ENCODE measurements around the gene LRPAP1.

The LRPAP1 gene

DNA sequence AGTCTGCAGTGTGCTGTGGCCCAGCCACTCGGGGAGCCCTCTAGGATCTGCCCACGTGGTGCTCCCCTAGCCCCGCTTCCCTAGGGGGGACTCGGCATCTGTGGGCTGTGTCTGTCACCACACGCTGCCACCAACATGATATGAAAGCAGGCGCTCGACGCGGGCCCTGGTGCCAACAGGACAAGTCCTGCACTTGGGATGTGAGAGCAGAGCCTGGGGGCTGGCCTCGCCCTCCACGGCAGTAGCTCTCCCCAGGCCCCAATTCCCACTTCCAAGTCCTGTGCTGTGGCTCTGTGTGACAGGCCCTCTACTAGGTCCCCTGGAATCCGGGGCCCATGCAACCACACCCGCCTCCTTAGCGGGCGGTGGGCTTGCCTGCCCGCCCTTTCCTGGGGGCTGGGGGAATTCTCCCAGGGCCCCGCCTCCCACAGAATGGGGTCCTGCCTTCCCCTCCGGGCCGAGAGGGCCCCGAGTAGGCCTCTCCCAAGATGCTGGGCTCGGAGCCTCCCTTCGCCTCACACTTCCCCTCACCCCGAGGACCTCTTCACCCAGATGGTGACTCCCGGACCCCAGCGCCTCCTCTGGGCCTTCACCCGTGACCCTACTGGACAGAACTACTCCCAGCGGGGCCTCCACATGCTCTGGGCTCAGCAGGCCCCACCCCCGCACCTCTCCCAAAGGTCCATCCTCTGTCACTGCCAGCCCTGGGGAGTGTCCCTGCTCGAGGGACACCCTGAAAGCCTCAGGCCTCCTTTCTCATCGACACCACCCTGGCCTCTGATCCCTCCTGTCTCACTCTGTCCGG, 11.2 kb downstream of the LRPAP1 start:
- Histone ChIP-seq H3K4ac (ENCODE audit: low read depth in 1 of 2, low read length in 2 of 2) (no peak overlapping the region), H3K27ac (ENCODE audit: low read length, poor library complexity, severe bottlenecking) (no peak overlapping the region), H3K18ac (ENCODE audit: low read depth in 1 of 2, low read length in 2 of 2) (no peak overlapping the region), H3K4me1 (ENCODE audit: control insufficient read depth, insufficient read depth, low read depth, low read length) (no peaks in the 10 kb centered on the region), H2AK5ac (ENCODE audit: low read length, severe bottlenecking) (no peak overlapping the region), H2BK15ac (ENCODE audit: low read depth, poor library complexity, severe bottlenecking) (no peak overlapping the region), H2BK12ac (ENCODE audit: low read length in 2 of 2) (no peak overlapping the region), H3K23ac (ENCODE audit: low read length in 2 of 2) (no peak overlapping the region), H3K79me1 (replicated peaks; ENCODE audit: low read length, poor library complexity, severe bottlenecking) (peaks cover 45% of the 10 kb centered on the region), H3K9ac (ENCODE audit: low read length) (no peak overlapping the region), H3K14ac (ENCODE audit: low read length in 2 of 2) (no peak overlapping the region), H3K9me3 (ENCODE audit: control insufficient read depth, low read length) (no peaks in the 10 kb centered on the region), H3K27me3 (ENCODE audit: control insufficient read depth in 1 of 2, insufficient read depth in 1 of 2, low read length in 2 of 2) (no peaks in the 10 kb centered on the region), H3K36me3 (ENCODE audit: control insufficient read depth in 1 of 2, insufficient read depth in 2 of 2, low read depth in 1 of 2, low read length in 2 of 2) (peaks cover 74 to 98% of the 10 kb centered on the region in 2 experiments), H3K4me2 (ENCODE audit: low read length, poor library complexity, severe bottlenecking) (no peak overlapping the region), H4K8ac (ENCODE audit: low read length) (no peak overlapping the region), H4K91ac (ENCODE audit: low read length) (no peak overlapping the region), H2AFZ (ENCODE audit: low read depth, low read length) (no peak overlapping the region), H2BK5ac (ENCODE audit: low read depth, low read length, poor library complexity, severe bottlenecking) (no peak overlapping the region), H3K4me3 (ENCODE audit: insufficient read depth in 1 of 2, low read depth in 1 of 2, low read length in 2 of 2) (no peak overlapping the region), H2BK120ac (ENCODE audit: low read depth, low read length) (no peak overlapping the region)
- 97% methylated on average over 31 of the region's 31 CpGs for WGBS
- no peak for DNase-seq

DNA sequence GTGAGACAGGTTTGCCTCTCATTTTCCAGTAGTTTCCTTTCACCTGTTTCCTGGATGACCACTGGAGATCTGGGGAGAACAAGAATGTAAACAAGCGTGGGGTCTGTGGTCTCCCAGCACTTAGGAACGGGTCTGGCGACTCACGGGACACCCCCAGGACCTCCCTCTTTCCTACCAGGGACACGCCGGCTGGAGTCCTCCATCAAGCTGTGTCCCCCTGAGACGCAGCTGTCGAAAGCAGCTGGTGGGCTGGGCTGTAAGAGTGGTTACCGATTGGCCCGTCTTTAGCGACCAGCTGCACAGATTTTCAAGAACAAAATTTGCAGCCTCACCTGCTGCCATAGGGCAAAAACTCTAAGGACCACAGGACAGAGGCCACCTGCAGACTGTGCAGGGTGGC, 11.9 kb downstream of the LRPAP1 start:
- Histone ChIP-seq H2AFZ (ENCODE audit: low read depth, low read length) (no peak overlapping the region), H2BK5ac (ENCODE audit: low read depth, low read length, poor library complexity, severe bottlenecking) (no peak overlapping the region), H4K91ac (ENCODE audit: low read length) (no peak overlapping the region), H3K4me3 (ENCODE audit: insufficient read depth in 1 of 2, low read depth in 1 of 2, low read length in 2 of 2) (no peak overlapping the region), H3K4me2 (ENCODE audit: low read length, poor library complexity, severe bottlenecking) (no peak overlapping the region), H2BK12ac (ENCODE audit: low read length in 2 of 2) (no peak overlapping the region), H4K8ac (ENCODE audit: low read length) (no peak overlapping the region), H3K79me1 (replicated peaks; ENCODE audit: low read length, poor library complexity, severe bottlenecking) (peaks cover 43% of the 10 kb centered on the region), H3K4me1 (ENCODE audit: control insufficient read depth, insufficient read depth, low read depth, low read length) (no peaks in the 10 kb centered on the region), H3K9me3 (ENCODE audit: control insufficient read depth, low read length) (no peaks in the 10 kb centered on the region), H3K18ac (ENCODE audit: low read depth in 1 of 2, low read length in 2 of 2) (no peak overlapping the region), H3K27ac (ENCODE audit: low read length, poor library complexity, severe bottlenecking) (no peak overlapping the region), H3K14ac (ENCODE audit: low read length in 2 of 2) (no peak overlapping the region), H3K4ac (ENCODE audit: low read depth in 1 of 2, low read length in 2 of 2) (no peak overlapping the region), H2BK120ac (ENCODE audit: low read depth, low read length) (no peak overlapping the region), H3K27me3 (ENCODE audit: control insufficient read depth in 1 of 2, insufficient read depth in 1 of 2, low read length in 2 of 2) (no peaks in the 10 kb centered on the region), H3K23ac (ENCODE audit: low read length in 2 of 2) (no peak overlapping the region), H2AK5ac (ENCODE audit: low read length, severe bottlenecking) (no peak overlapping the region), H3K36me3 (ENCODE audit: control insufficient read depth in 1 of 2, insufficient read depth in 2 of 2, low read depth in 1 of 2, low read length in 2 of 2) (peaks cover 81 to 99% of the 10 kb centered on the region in 2 experiments), H3K9ac (ENCODE audit: low read length) (no peak overlapping the region), H2BK15ac (ENCODE audit: low read depth, poor library complexity, severe bottlenecking) (no peak overlapping the region)
- no peak for DNase-seq
- WGBS, result 83% methylated on average over 11 of the region's 11 CpGs

DNA sequence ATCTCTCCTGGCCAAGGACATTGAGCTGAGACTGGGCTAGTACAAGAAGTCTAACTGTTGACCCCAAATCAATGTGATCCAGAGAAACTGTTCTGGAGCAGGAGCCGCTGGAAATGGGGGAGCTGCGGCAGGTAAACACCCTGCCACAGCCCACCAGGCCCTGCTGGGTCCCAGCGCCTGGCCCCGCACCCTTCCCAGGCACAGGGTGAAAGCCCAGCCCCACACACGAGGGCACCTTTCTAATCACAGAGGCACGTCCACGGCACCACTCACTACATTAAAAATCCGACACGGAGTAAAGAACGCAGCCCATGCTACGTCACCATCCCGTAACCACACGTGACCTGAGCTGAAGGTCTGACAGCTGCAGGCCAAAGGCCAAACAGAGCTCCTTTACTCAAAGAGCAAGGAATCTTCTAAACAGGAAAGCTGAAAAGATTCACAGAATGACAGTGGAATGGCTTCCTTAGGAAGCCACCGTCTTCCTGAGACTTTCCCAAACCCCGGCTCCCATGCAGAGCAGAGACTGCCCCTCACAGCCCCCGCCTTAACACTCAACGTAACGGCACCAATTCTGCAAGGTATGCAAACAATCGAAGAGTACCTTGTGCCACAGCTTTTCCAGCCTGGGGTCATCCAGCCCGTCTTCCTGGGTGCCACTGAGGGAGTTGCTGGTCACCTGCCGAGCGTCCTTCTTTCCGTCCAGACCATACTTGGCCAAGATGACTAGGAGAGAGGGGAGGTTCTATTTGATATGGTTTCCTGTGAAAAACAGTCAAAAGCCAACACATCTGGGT, 12.6 kb downstream of the LRPAP1 start:
- 94% methylated on average over 23 of the region's 23 CpGs for WGBS

DNA sequence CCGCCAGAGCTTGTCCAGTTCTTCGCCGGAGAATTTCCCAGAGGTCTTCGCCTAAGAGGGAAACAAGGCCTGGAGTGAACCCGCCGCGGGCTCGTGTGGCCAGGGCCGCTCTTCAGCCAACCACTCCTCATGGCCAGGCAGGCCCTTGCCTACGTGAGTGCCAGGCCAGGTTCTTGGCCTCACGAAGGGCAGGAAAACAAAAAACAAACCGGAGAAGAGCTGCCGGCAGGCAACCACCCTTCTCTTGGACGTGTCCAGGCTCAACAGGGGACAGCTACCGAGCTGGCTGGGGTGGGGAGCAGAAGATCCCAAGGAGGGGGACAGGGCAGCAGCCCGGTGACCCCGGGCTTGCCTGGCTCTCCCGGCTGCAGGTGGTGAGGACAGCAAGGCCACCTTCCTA, 13.3 kb downstream of the LRPAP1 start:
- no peak overlapping the region for H3K4me2 ChIP-seq (ENCODE audit: low read length, poor library complexity, severe bottlenecking)
- peaks cover 32% of the 10 kb centered on the region for H3K79me1 ChIP-seq (replicated peaks; ENCODE audit: low read length, poor library complexity, severe bottlenecking)
- no peak overlapping the region for H4K8ac ChIP-seq (ENCODE audit: low read length)
- peaks cover 84 to 100% of the 10 kb centered on the region in 2 experiments for H3K36me3 ChIP-seq (ENCODE audit: control insufficient read depth in 1 of 2, insufficient read depth in 2 of 2, low read depth in 1 of 2, low read length in 2 of 2)
- H2AK5ac ChIP-seq (ENCODE audit: low read length, severe bottlenecking), result no peak overlapping the region
- no peak overlapping the region for H3K27ac ChIP-seq (ENCODE audit: low read length, poor library complexity, severe bottlenecking)
- no peak overlapping the region for H3K14ac ChIP-seq (ENCODE audit: low read length in 2 of 2)
- no peak overlapping the region for H2BK12ac ChIP-seq (ENCODE audit: low read length in 2 of 2)
- DNase-seq, result no peak
- H2BK15ac ChIP-seq (ENCODE audit: low read depth, poor library complexity, severe bottlenecking), result peak overlapping the region; percentile 2
- H3K9ac ChIP-seq (ENCODE audit: low read length), result no peak overlapping the region
- no peaks in the 10 kb centered on the region for H3K27me3 ChIP-seq (ENCODE audit: control insufficient read depth in 1 of 2, insufficient read depth in 1 of 2, low read length in 2 of 2)
- H3K18ac ChIP-seq (ENCODE audit: low read depth in 1 of 2, low read length in 2 of 2), result no peak overlapping the region
- no peak overlapping the region for H2BK120ac ChIP-seq (ENCODE audit: low read depth, low read length)
- no peaks in the 10 kb centered on the region for H3K9me3 ChIP-seq (ENCODE audit: control insufficient read depth, low read length)
- no peak overlapping the region for H3K4me3 ChIP-seq (ENCODE audit: insufficient read depth in 1 of 2, low read depth in 1 of 2, low read length in 2 of 2)
- H3K23ac ChIP-seq (ENCODE audit: low read length in 2 of 2), result no peak overlapping the region
- 96% methylated on average over 18 of the region's 18 CpGs for WGBS
- no peak overlapping the region for H2BK5ac ChIP-seq (ENCODE audit: low read depth, low read length, poor library complexity, severe bottlenecking)
- no peak overlapping the region for H3K4ac ChIP-seq (ENCODE audit: low read depth in 1 of 2, low read length in 2 of 2)
- H4K91ac ChIP-seq (ENCODE audit: low read length), result no peak overlapping the region
- no peak overlapping the region for H2AFZ ChIP-seq (ENCODE audit: low read depth, low read length)
- no peaks in the 10 kb centered on the region for H3K4me1 ChIP-seq (ENCODE audit: control insufficient read depth, insufficient read depth, low read depth, low read length)

More for the DNA sequence above, 12.6 kb downstream of the LRPAP1 start:
- H3K9ac ChIP-seq (ENCODE audit: low read length), result no peak overlapping the region
- H3K4me1 ChIP-seq (ENCODE audit: control insufficient read depth, insufficient read depth, low read depth, low read length), result no peaks in the 10 kb centered on the region
- no peak overlapping the region for H2BK120ac ChIP-seq (ENCODE audit: low read depth, low read length)
- no peak overlapping the region for H3K4ac ChIP-seq (ENCODE audit: low read depth in 1 of 2, low read length in 2 of 2)
- no peak overlapping the region for H3K23ac ChIP-seq (ENCODE audit: low read length in 2 of 2)
- no peaks in the 10 kb centered on the region for H3K9me3 ChIP-seq (ENCODE audit: control insufficient read depth, low read length)
- H3K14ac ChIP-seq (ENCODE audit: low read length in 2 of 2), result no peak overlapping the region
- H4K91ac ChIP-seq (ENCODE audit: low read length), result no peak overlapping the region
- DNase-seq, result no peak
- H3K4me2 ChIP-seq (ENCODE audit: low read length, poor library complexity, severe bottlenecking), result no peak overlapping the region
- no peak overlapping the region for H2AK5ac ChIP-seq (ENCODE audit: low read length, severe bottlenecking)
- no peaks in the 10 kb centered on the region for H3K27me3 ChIP-seq (ENCODE audit: control insufficient read depth in 1 of 2, insufficient read depth in 1 of 2, low read length in 2 of 2)
- no peak overlapping the region for H2BK5ac ChIP-seq (ENCODE audit: low read depth, low read length, poor library complexity, severe bottlenecking)
- peaks cover 39% of the 10 kb centered on the region for H3K79me1 ChIP-seq (replicated peaks; ENCODE audit: low read length, poor library complexity, severe bottlenecking)
- no peak overlapping the region for H3K27ac ChIP-seq (ENCODE audit: low read length, poor library complexity, severe bottlenecking)
- no peak overlapping the region for H2BK15ac ChIP-seq (ENCODE audit: low read depth, poor library complexity, severe bottlenecking)
- H3K18ac ChIP-seq (ENCODE audit: low read depth in 1 of 2, low read length in 2 of 2), result no peak overlapping the region
- H4K8ac ChIP-seq (ENCODE audit: low read length), result no peak overlapping the region
- peaks cover 84 to 100% of the 10 kb centered on the region in 2 experiments for H3K36me3 ChIP-seq (ENCODE audit: control insufficient read depth in 1 of 2, insufficient read depth in 2 of 2, low read depth in 1 of 2, low read length in 2 of 2)
- no peak overlapping the region for H2AFZ ChIP-seq (ENCODE audit: low read depth, low read length)
- H2BK12ac ChIP-seq (ENCODE audit: low read length in 2 of 2), result no peak overlapping the region
- H3K4me3 ChIP-seq (ENCODE audit: insufficient read depth in 1 of 2, low read depth in 1 of 2, low read length in 2 of 2), result no peak overlapping the region

Measured in mesenchymal stem cell (in vitro differentiated cells and primary cell).